ENCODE data around the gene PRRC1. TPM values are rescaled to one million over a fixed set of nuclear protein-coding genes. Genes with fewer than 3 reads are reported as not detected.

The PRRC1 gene
- total and polyA plus RNA-seq, 4 donors, result 22.9 to 88.1 (median 40.9) TPM

DNA sequence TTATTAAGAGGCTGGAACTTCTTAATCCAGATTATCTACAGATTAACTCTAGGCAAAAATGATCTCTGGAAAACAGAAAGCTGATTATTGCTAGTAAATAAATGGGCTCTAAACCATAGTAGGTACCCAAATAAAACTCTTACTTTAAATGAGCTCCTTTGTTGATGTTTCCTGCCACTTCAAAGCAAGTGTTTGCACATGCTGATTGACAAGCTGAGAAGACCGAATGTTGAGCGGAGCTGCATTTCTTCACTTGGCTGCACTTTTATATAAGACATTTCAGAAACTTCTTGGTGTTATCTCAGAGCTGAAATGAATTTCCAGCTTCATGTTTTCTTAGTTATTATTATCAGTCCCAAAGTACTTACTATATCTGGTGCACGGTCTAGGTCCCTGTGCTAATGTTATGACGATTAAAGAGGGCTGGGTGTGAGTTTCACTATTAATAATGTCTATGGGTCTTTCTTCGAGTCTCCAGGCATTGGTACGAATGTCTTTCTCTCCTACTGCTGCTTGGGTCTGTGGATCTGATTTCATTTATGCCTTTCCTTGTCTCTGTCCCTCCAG is 72.8 kb downstream of the PRRC1 start:
- ATAC-seq (ENCODE audit: insufficient read depth, low FRiP score), result no peak
- DNase-seq, result peak in 1 of 3 donors; percentile 51

DNA sequence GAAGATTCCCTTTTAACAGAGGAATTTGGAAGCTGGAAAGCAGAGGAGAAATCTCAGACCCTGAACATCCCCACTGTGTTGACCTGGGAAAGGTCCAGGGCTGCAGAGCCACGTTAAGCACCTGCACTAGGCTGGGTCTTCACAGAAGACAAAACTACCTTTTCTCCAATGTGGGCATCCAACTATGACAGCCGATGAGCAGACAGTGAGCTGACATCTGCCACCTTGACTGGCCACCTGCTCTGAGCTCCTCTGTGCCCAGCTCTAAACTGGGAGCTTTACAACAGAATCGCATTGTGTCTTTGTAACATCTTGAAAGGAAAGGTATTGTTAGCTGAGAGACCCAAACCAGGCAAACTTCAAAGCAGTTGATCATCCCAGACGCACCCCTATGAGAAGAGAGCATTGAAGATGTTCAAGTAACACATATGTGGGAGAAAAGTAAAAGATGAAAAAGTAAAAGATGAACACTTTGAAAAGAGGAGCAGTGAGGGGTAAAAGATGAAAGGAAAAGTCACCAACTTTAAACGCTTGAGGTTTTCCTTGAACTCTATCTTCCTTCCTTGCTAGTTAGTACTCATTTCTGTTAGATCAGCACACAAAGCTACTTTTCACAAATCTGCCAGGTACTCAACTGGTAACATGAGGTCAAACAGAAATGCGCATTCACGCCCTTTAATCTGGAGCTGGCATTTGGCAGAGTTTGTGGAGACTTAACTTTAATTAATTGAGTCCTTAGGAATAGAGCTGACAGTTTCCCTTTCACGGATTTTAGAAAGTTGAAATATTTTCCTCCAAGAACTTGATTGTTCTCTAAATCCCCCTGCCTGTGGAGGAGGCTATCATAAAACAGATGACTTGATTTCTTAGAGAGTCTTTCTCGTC is 78.3 kb downstream of the PRRC1 start:
- Histone ChIP-seq H3K9me3 (ENCODE audit: control insufficient read depth in 4 of 4, insufficient read depth in 3 of 4, low read length in 3 of 4) (peaks cover 0 to 2% (median 0%) of the 10 kb centered on the region in 4 donors), H3K4me3 (no peak overlapping the region), H3K36me3 (ENCODE audit: control insufficient read depth in 4 of 4, insufficient read depth in 4 of 4, low read length in 4 of 4) (no peaks in the 10 kb centered on the region), H3K27ac (ENCODE audit: low read depth in 1 of 2, low read length in 1 of 2) (no peak overlapping the region), H3K9ac (ENCODE audit: insufficient read depth in 1 of 2, low read length in 2 of 2) (no peak overlapping the region), H3K27me3 (ENCODE audit: control insufficient read depth in 3 of 3, insufficient read depth in 3 of 3, low read length in 2 of 3) (no peaks in the 10 kb centered on the region), H3K4me1 (ENCODE audit: control insufficient read depth in 5 of 5, insufficient read depth in 5 of 5, low read length in 5 of 5) (peaks cover 0 to 12% (median 3%) of the 10 kb centered on the region in 5 donors)
- ATAC-seq (ENCODE audit: insufficient read depth, low FRiP score) (no peak), DNase-seq (peak in 1 of 3 donors; percentile 22)
- TF ChIP-seq, protein P1, sequence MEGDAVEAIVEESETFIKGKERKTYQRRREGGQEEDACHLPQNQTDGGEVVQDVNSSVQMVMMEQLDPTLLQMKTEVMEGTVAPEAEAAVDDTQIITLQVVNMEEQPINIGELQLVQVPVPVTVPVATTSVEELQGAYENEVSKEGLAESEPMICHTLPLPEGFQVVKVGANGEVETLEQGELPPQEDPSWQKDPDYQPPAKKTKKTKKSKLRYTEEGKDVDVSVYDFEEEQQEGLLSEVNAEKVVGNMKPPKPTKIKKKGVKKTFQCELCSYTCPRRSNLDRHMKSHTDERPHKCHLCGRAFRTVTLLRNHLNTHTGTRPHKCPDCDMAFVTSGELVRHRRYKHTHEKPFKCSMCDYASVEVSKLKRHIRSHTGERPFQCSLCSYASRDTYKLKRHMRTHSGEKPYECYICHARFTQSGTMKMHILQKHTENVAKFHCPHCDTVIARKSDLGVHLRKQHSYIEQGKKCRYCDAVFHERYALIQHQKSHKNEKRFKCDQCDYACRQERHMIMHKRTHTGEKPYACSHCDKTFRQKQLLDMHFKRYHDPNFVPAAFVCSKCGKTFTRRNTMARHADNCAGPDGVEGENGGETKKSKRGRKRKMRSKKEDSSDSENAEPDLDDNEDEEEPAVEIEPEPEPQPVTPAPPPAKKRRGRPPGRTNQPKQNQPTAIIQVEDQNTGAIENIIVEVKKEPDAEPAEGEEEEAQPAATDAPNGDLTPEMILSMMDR (IDR thresholded peaks at IDR 0.05; ENCODE audit: control extremely low read depth, extremely low read depth), result no peak
- WGBS, 2 donors, result 78 to 90% methylated on average over 9 of the region's 9 CpGs

More for the DNA sequence above, 72.8 kb downstream of the PRRC1 start:
- H3K9me3 ChIP-seq (ENCODE audit: control insufficient read depth in 4 of 4, insufficient read depth in 3 of 4, low read length in 3 of 4), result peaks cover 0 to 2% (median 0%) of the 10 kb centered on the region in 4 donors
- no peaks in the 10 kb centered on the region for H3K36me3 ChIP-seq (ENCODE audit: control insufficient read depth in 4 of 4, insufficient read depth in 4 of 4, low read length in 4 of 4)
- TF ChIP-seq, protein P1 (IDR thresholded peaks at IDR 0.05; ENCODE audit: control extremely low read depth, extremely low read depth), result no peak
- H3K27ac ChIP-seq (ENCODE audit: low read depth in 1 of 2, low read length in 1 of 2), result no peak overlapping the region
- no peaks in the 10 kb centered on the region for H3K4me1 ChIP-seq (ENCODE audit: control insufficient read depth in 5 of 5, insufficient read depth in 5 of 5, low read length in 5 of 5)
- H3K4me3 ChIP-seq, result no peak overlapping the region
- H3K27me3 ChIP-seq (ENCODE audit: control insufficient read depth in 3 of 3, insufficient read depth in 3 of 3, low read length in 2 of 3), result no peaks in the 10 kb centered on the region
- WGBS, 2 donors, result 62 to 81% methylated on average over 6 of the region's 6 CpGs
- no peak overlapping the region for H3K9ac ChIP-seq (ENCODE audit: insufficient read depth in 1 of 2, low read length in 2 of 2)

DNA sequence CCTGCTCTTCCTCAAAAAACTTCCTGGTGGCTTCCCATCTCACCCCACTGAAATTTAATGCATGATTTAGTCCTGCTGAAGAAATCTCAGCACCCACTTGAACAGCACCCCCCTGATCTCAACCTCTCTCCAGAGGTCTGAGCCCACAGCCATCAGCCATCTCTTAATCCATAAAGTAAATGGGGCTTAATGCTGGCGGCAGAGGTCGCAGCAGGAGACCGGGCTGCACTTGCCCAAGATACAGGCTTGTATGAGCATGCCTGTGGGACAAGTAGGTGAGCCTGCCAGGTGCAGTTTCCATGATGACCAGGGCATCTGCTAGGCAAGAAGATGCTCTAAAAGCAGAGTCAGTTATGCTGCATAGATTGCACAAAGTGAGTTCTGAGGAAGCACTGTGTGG is 79.1 kb downstream of the PRRC1 start:
- Histone ChIP-seq H3K9ac (ENCODE audit: insufficient read depth in 1 of 2, low read length in 2 of 2) (no peak overlapping the region), H3K4me3 (no peak overlapping the region), H3K27me3 (ENCODE audit: control insufficient read depth in 3 of 3, insufficient read depth in 3 of 3, low read length in 2 of 3) (no peaks in the 10 kb centered on the region), H3K36me3 (ENCODE audit: control insufficient read depth in 4 of 4, insufficient read depth in 4 of 4, low read length in 4 of 4) (no peaks in the 10 kb centered on the region), H3K9me3 (ENCODE audit: control insufficient read depth in 4 of 4, insufficient read depth in 3 of 4, low read length in 3 of 4) (peaks cover 0 to 2% (median 0%) of the 10 kb centered on the region in 4 donors), H3K4me1 (ENCODE audit: control insufficient read depth in 5 of 5, insufficient read depth in 5 of 5, low read length in 5 of 5) (peaks cover 0 to 19% (median 3%) of the 10 kb centered on the region in 5 donors), H3K27ac (ENCODE audit: low read depth in 1 of 2, low read length in 1 of 2) (no peak overlapping the region)
- no peak for DNase-seq
- TF ChIP-seq, protein P1 (IDR thresholded peaks at IDR 0.05; ENCODE audit: control extremely low read depth, extremely low read depth), result no peak
- 93 to 95% methylated on average over 3 of the region's 3 CpGs for WGBS, 2 donors
- no peak for ATAC-seq (ENCODE audit: insufficient read depth, low FRiP score)
